NOMO-1 treated with DMSO at 0.1 percent for 48 hours (cell line): Measurements from ENCODE around the gene PTPRJ.
"Not testable (repeated sequence)": the region's sequence is repeated elsewhere in the genome, so short reads cannot be mapped to it uniquely, and the experiment has no call there.

Source experiments
- DNase-seq: peaks from one replicate; lab custom pipeline; 2025; ENCODE audit not compliant: unreplicated experiment; lab: John Stamatoyannopoulos, UW

Gene PTPRJ

GRCh38 chr11:48107188-48107704 is 126.9 kb downstream of the PTPRJ start:
- DNase-seq: peak; percentile 80

- DNase-seq: peak; percentile 25
These were observed 128.1 kb downstream of the PTPRJ start for GRCh38 chr11:48108231-48109045.

DNA sequence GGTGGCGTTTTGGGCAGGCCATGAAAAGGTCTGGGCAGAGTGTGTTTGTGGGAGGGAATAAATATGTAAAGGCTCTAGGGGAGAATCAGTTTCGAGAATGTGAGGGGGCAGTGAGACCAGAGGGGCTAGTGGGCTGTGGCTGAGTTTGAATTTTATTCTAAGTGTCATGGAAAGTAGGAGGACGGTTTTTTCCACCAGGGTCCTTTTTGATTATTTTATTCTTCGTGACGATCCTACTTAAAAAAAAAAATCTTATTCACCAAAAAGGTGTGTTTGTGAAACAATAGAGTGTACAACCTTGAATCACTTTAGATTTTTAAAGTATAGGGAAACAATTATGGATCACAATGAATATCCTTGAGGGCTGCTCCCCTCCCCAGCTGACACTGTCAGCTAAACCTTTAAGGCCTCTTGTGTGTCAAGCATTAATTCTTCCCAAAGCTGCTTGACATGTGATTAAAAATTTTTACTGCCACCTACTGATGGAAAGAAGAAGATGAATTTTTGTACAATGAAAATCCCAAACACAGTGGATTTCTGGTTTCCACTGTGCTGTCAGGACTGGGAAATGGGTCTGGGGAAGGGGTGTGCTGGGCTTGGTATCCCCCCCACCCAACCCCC is 128.8 kb downstream of the PTPRJ start:
- DNase-seq: peak; percentile 59

DNA sequence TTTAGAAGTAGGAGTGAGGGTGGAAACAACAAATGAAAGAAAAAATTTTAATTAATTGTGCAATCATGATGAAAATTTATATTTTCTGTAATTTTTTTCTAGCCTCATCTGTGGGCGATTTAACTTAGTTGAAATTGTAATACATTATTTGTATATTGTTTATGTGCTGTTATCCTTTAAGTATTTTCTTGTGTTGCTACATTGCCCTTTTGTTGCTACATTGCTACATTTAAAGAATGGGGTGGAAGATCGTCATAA is 130.1 kb downstream of the PTPRJ start:
- DNase-seq: no peak

- no peak for DNase-seq
These were observed 131.5 kb downstream of the PTPRJ start for GRCh38 chr11:48111891-48112290.

DNA sequence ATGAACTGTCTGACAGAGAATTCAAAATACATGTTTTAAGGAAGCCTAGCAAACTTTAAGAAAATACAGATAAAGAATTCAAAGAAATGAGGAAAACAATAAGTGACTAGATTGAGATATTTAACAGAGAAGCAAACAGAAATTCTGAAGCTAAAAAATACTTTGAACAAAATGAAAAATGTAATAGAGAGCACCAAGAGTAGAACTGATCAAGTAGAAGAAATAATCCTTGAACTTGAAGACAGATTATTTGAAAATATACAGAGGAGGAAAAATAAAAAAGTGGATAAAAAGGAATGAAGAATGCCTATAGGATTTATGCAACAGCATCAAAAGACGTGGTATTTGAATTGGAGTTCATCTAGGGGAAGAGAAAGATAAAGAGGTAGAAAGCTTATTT is 134.4 kb downstream of the PTPRJ start:
- DNase-seq: no peak

DNA sequence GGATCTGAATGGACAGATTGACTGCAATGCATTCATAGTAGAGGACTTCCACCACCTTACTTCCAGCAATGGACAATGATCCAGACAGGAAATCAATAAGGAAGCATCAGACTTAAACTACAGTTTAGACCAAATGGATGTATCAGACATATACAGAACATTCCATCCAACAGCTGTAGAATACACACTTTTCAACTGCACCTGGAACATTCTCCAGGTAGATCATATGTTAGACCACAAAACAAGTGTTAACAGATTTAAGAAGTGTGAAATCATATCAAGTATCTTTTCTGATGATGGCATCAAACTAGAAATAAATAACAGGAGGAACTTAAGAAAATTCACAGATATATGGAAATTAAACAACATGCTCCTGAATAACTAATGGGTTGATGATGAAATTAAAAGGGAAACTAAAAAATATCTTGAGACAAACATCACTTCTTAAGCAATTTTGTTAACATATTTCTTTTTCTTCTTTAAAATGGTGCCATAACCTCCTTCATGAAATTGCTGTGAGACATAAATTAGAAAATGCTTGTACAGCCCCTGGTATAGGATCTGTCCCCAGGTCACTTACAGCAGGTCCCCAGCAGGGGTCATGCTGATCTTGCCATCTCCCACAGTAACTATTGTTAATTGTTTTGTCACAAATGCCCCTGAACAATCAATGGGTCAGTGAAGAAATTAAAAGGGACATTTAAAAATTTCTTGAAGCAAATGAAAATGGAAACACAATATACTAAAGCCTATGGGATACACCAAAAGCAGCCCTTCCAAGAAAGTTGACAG is 136.3 kb downstream of the PTPRJ start:
- no peak for DNase-seq

DNA sequence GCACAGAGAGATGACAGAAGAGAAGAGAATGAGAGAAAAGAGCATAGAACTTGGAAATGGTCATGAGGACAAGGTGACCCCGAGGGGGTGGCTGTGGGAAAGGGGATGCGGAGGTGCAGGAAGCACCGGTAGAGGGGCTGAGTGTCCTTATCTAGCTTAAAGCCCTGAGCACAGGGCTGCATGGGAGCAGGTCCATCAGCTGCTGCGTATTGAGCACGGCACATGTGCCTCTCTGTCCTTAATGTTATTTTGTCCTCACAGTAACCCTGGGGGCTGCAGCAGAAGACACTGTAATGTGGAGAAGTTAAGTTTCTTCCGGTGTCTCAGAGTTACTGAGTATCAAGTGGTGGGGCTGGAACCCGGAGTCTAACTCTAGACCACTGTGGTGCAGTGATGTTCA is 141.9 kb downstream of the PTPRJ start:
- DNase-seq: no peak

- no peak for DNase-seq
These were observed 142.3 kb downstream of the PTPRJ start for GRCh38 chr11:48122656-48123055.

DNA sequence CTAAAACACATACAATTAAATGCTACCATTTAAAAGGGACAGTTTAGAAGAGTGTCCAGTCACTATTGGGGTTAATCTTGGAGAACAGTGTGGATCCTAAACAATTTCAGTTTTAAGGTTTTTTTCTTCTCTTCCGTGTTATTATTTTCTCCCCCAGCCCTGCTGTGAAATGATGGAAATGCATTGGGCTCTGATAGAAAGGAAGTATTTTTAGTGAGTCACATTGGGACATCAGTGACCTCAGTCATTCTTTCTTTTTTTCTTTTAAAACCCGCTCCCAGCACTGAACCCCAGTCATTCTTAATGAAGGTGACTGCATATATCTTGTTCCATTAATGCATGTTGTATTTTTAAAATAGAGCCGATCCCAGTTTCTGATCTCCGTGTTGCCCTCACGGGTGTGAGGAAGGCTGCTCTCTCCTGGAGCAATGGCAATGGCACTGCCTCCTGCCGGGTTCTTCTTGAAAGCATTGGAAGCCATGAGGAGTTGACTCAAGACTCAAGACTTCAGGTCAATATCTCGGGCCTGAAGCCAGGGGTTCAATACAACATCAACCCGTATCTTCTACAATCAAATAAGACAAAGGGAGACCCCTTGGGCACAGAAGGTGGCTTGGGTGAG is 143.0 kb downstream of the PTPRJ start:
- no peak for DNase-seq

DNA sequence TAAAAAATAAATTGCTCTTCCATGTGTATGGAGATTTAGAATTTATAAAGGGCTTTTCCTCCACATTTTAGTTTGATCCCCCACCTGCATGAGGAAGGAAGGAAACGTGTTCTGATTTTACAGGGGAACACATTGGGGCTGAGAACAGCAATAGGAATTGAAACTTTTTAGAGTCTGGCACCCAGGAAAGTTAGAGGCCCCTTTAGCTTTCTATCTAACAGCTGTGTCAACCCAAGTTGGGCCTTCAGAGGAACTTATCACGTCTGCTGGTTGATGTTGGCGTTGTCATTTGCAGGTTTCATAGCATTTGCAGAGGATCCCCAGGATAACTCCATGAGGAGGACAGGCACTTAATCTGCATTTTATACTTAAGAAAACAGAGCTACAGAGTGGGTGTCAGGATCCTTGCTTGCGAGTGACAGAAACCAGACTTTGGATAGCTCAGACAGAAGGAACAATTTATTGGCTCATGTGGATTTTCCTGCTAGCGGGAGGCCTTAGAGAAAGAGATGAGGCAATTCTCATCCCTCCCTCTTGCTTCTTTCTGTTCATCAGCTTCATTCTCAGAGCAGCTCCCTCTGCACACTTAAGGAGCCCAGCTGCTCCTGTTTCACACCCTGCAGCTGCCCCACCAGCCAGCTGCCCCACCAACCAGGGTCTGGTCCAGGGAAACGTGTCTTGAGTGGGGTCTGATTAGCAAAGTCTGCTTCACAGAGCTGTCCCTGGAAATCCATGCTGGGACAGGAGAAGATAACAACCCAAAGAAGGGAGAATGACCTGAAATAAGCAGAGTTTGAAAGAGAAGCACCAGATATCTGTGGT is 143.8 kb downstream of the PTPRJ start:
- no peak for DNase-seq

DNA sequence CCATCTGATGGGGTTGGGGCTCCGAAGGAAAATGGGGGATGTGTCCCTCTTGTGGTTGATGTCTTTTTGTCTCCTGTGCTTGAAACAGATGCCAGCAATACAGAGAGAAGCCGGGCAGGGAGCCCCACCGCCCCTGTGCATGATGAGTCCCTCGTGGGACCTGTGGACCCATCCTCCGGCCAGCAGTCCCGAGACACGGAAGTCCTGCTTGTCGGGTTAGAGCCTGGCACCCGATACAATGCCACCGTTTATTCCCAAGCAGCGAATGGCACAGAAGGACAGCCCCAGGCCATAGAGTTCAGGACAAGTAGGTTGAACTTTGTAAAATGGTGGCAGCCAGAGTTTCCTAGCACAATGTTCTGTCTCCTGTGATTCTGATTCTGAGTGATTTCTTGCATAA is 144.5 kb downstream of the PTPRJ start:
- no peak for DNase-seq

GRCh38 chr11:48125866-48126265 is 145.5 kb downstream of the PTPRJ start:
- no peak for DNase-seq

DNA sequence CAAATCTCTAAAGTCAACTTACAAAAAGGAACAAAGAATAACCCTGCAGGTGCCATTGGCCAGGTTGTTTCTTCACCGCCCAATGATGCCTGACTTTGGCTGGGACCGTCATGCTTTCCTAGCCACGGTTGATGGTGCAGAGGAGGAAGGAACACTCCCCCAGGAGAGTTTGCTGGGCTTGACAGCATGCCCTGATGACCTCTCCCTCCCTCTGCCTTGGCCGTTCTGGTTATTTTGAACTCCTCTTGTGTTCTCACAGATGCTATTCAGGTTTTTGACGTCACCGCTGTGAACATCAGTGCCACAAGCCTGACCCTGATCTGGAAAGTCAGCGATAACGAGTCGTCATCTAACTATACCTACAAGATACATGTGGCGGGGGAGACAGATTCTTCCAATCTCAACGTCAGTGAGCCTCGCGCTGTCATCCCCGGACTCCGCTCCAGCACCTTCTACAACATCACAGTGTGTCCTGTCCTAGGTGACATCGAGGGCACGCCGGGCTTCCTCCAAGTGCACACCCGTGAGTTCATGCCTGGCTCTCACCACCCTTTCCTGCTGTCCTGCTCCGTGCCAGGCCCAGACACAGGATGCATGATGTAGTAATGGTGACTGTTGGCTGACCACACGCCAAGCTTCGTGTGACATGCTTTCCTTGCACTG is 147.3 kb downstream of the PTPRJ start:
- DNase-seq: no peak

GRCh38 chr11:48129697-48130395 is 149.5 kb downstream of the PTPRJ start:
- no peak for DNase-seq

- DNase-seq: no peak
These were observed 154.0 kb downstream of the PTPRJ start for GRCh38 chr11:48134221-48134922.

- DNase-seq: no peak
These were observed 157.9 kb downstream of the PTPRJ start for GRCh38 chr11:48138222-48138621.

DNA sequence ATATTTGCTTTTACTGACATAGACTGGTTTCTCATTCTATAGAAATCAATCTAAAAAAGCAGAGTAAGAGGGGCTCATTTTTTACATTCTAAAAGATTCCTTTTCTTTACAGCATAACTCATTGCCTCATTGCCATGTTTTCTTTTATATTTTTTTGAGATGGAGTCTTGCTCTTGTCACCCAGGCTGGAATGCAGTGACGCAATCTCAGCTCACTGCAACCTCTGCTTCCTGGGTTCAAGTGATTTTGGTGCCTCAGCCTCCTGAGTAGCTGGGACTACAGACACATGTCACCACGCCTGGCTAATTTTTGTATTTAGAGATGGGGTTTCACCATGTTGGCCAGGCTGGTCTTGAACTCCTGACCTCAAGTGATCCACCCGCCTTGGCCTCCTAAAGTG is 159.5 kb downstream of the PTPRJ start:
- not testable (repeated sequence) for DNase-seq
